SK-N-MC (cell line): ENCODE measurements around the gene PITPNC1.

ENCODE experiments used
- EZH2 ChIP-seq: fragments of 200-600 bp; sonication (generic); IDR thresholded peaks from one replicate; pipeline ENCODE4 v1.6.1; 2017; ENCODE audit warnings: antibody characterized with exemption
- POLR2AphosphoS5 ChIP-seq: IDR thresholded peaks from 2 replicates; pipeline ENCODE4 v1.6.1; 2012; ENCODE audit warnings: mild to moderate bottlenecking, low read depth, low read length, borderline replicate concordance

DNA sequence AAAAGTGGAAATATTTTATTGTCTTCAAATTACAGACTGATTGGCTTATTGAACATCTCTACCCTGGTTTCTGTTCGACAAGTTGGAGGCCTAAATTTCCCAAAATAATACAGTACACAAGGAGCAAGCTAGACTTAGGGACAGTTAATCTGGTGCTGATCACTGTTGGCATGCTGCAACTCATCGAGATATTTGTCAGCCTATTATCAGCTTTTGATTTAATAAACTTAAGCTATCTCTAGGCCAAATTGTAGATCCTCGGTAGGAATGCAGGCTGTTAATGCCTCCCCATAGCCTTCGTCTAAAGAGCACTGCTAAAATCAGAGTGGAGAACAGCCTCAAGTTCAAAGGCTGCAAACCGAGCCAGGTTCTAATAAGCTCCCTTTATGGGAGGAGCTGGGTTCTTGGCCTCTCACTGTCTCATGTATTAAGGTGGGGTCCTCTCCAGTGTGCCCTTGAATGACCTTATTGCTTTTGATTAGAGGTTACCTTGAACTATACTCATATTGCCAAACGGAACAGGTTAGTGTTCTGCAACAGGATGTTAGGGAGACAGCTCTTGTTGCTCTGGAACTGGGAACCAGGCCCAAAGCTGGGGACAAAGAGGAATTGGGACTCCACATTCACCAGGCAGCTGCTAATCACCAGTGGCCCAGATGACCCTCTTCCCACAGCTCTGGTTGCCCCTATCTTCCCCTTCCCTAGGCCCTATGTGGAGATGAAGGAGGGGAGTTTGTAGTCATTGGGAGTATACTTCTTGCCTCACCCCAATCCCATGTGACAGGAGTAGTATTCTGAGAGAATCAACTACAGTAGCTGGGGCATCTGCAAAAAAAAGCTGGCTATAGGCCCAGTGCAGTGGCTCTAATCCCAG is 271.2 kb downstream of the PITPNC1 start:
- TF ChIP-seq EZH2 (no peak), POLR2AphosphoS5 (no peak)
